Mesendoderm (in vitro differentiated cells): Measurements from ENCODE around the gene PLPP6.

Experiments
- DNase-seq: peaks from one replicate; pipeline ENCODE4 v3.0.0; 2013
- H2AK5ac ChIP-seq: 2 replicates; pipeline ENCODE4 v1.6.1; 2013; ENCODE audit warnings: low read length, inconsistent platforms
- H2BK120ac ChIP-seq: 2 replicates; pipeline ENCODE4 v1.6.1; 2013; ENCODE audit warnings: low read depth, mild to moderate bottlenecking, low read length, moderate library complexity, mixed read lengths
- H2BK15ac ChIP-seq: replicated peaks from 2 replicates; pipeline ENCODE4 v1.6.1; 2013; ENCODE audit warnings: low read depth, mild to moderate bottlenecking, moderate library complexity
- H2BK5ac ChIP-seq: 2 replicates; pipeline ENCODE4 v1.6.1; 2013; ENCODE audit warnings: low read length, inconsistent platforms
- H3K18ac ChIP-seq: 2 replicates; pipeline ENCODE4 v1.6.1; 2013; ENCODE audit warnings: mild to moderate bottlenecking, low read length, mixed read lengths
- H3K23ac ChIP-seq: one replicate; pipeline ENCODE4 v1.6.1; 2013; ENCODE audit warnings: low read length
- H3K27ac ChIP-seq: 2 replicates; pipeline ENCODE4 v1.5.1; 2013; ENCODE audit warnings: low read depth, mild to moderate bottlenecking, inconsistent platforms, low read length, moderate library complexity
- H3K27me3 ChIP-seq: 2 replicates; pipeline ENCODE4 v1.6.1; 2013; ENCODE audit warnings: low read length, control low read depth, mild to moderate bottlenecking, inconsistent platforms; ENCODE audit not compliant: insufficient read depth, poor library complexity
- H3K36me3 ChIP-seq: 2 replicates; pipeline ENCODE4 v1.6.1; 2013; ENCODE audit warnings: low read length, inconsistent platforms; ENCODE audit not compliant: control insufficient read depth, insufficient read depth
- H3K4ac ChIP-seq: one replicate; pipeline ENCODE4 v1.6.1; 2013; ENCODE audit warnings: low read depth, mild to moderate bottlenecking, low read length, moderate library complexity
- H3K4me1 ChIP-seq: 2 replicates; pipeline ENCODE4 v1.6.1; 2013; ENCODE audit warnings: low read depth, low read length, inconsistent platforms; ENCODE audit not compliant: control insufficient read depth
- H3K4me2 ChIP-seq: 2 replicates; pipeline ENCODE4 v1.6.1; 2013; ENCODE audit warnings: low read length
- H3K4me3 ChIP-seq: 2 replicates; pipeline ENCODE4 v1.5.1; 2013; ENCODE audit warnings: mild to moderate bottlenecking, low read length
- H3K56ac ChIP-seq: one replicate; pipeline ENCODE4 v1.6.1; 2013; ENCODE audit warnings: low read length
- H3K79me1 ChIP-seq: 2 replicates; pipeline ENCODE4 v1.6.1; 2013; ENCODE audit warnings: low read length, inconsistent platforms
- H3K79me2 ChIP-seq: 2 replicates; pipeline ENCODE4 v1.6.1; 2013; ENCODE audit warnings: mild to moderate bottlenecking, low read length; ENCODE audit not compliant: control insufficient read depth, insufficient read depth
- H3K9ac ChIP-seq: 2 replicates; pipeline ENCODE4 v1.6.1; 2013; ENCODE audit warnings: low read length, inconsistent platforms
- H4K5ac ChIP-seq: one replicate; pipeline ENCODE4 v1.6.1; 2013; ENCODE audit warnings: low read length
- H4K8ac ChIP-seq: one replicate; pipeline ENCODE4 v1.6.1; 2013; ENCODE audit warnings: low read depth, mild to moderate bottlenecking, control low read depth, low read length, moderate library complexity
- WGBS: extraction: QIAGEN DNeasy Blood & Tissue Kit; methylation state at CpG from one replicate; pipeline ENCODE4 v1.1.7; 2013; ENCODE audit warnings: low lambda C conversion rate, missing lambda C conversion rate; ENCODE audit not compliant: insufficient coverage; ENCODE audit errors: extremely low coverage; 5-methylcytosine and 5-hydroxymethylcytosine counted together

The PLPP6 gene

DNA sequence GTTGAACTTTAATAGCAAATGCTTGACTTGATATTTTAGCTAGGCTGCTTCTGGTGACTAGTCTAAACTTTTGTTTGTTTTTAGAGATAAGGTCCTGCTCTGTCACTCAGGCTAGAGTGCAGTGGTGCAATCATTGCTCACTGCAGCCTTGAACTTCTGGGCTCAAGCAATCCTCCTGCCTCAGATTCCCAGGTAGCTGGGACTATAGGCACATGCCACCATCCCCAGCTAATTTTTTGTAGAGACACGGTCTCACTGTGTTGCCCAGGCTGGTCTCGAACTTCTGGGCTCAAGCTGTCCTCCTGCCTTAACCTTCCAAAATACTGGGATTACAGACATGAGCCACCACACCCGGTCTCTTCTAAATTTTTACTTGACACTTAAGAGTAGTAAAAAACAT, 38.0 kb downstream of the PLPP6 start:
- H3K79me2 ChIP-seq: no peaks in the 10 kb centered on the region
- H3K56ac ChIP-seq: no peak overlapping the region
- H2BK5ac ChIP-seq: no peak overlapping the region
- no peak overlapping the region for H3K23ac ChIP-seq
- H3K4me1 ChIP-seq: no peaks in the 10 kb centered on the region
- H3K18ac ChIP-seq: no peak overlapping the region
- no peak for DNase-seq
- H3K27ac ChIP-seq: no peak overlapping the region
- H4K8ac ChIP-seq: no peak overlapping the region
- H3K4me3 ChIP-seq: no peak overlapping the region
- H4K5ac ChIP-seq: no peak overlapping the region
- H3K4ac ChIP-seq: no peak overlapping the region
- H3K9ac ChIP-seq: no peak overlapping the region
- H2AK5ac ChIP-seq: no peak overlapping the region
- no peaks in the 10 kb centered on the region for H3K36me3 ChIP-seq
- H2BK120ac ChIP-seq: no peak overlapping the region
- H2BK15ac ChIP-seq: no peak overlapping the region
- no CpG with 5 or more reads among the region's 3 CpGs for WGBS
- H3K79me1 ChIP-seq: peaks cover 2% of the 10 kb centered on the region
- no peak overlapping the region for H3K4me2 ChIP-seq
- no peaks in the 10 kb centered on the region for H3K27me3 ChIP-seq

DNA sequence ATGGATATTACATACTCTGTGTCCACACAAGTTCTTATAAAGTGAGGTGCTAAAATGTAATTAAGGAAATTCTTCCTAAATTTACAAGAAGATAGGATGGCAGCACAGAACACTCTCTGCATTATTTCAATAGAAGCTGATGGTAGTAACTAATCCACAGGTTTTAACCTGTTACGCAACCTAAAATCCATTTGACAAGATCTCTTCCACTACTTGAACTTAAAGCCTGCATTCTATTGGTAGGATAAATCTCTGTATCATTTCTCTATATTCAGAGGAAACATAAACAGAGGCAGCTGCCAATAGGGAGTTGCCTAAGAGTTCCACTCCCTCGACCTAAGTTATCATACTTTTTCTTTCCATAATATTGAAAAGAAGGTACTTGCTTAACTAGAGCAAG, 38.8 kb downstream of the PLPP6 start:
- Histone ChIP-seq H3K4ac (no peak overlapping the region), H2BK5ac (no peak overlapping the region), H4K8ac (no peak overlapping the region), H3K36me3 (no peaks in the 10 kb centered on the region), H3K79me2 (no peaks in the 10 kb centered on the region), H3K4me1 (no peaks in the 10 kb centered on the region), H3K56ac (no peak overlapping the region), H3K9ac (no peak overlapping the region), H3K4me2 (no peak overlapping the region), H2AK5ac (no peak overlapping the region), H3K23ac (no peak overlapping the region), H2BK120ac (no peak overlapping the region), H3K18ac (no peak overlapping the region), H4K5ac (no peak overlapping the region), H3K79me1 (no peaks in the 10 kb centered on the region), H3K27me3 (no peaks in the 10 kb centered on the region), H3K4me3 (no peak overlapping the region), H2BK15ac (no peak overlapping the region), H3K27ac (no peak overlapping the region)
- no peak for DNase-seq
- WGBS: no CpG with 5 or more reads among the region's 2 CpGs

DNA sequence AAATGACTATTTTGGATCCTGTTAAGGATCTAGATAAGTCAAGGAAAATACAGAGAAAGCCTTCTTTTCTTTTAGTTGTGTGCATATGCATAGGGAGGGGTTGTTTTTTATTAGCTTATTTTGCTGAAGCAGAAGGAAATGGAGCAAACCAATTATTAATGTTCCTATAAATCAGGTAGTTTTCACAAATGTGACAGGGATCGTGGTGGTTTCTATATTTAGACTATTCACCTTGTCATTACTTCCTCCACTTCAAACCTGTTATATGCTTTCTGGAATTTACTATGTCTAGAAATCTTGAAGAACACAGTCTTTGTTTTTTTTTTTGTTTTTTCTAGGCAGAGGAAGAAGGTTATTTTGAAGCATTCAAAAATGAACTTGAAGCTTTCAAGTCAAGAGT, 39.4 kb downstream of the PLPP6 start:
- H3K79me1 ChIP-seq: no peaks in the 10 kb centered on the region
- H4K8ac ChIP-seq: no peak overlapping the region
- no peak overlapping the region for H3K4me2 ChIP-seq
- no peak overlapping the region for H3K4ac ChIP-seq
- no peak overlapping the region for H3K9ac ChIP-seq
- H4K5ac ChIP-seq: no peak overlapping the region
- no peaks in the 10 kb centered on the region for H3K4me1 ChIP-seq
- no peaks in the 10 kb centered on the region for H3K36me3 ChIP-seq
- H3K27ac ChIP-seq: no peak overlapping the region
- H2AK5ac ChIP-seq: no peak overlapping the region
- H3K56ac ChIP-seq: no peak overlapping the region
- no peaks in the 10 kb centered on the region for H3K79me2 ChIP-seq
- H3K18ac ChIP-seq: no peak overlapping the region
- no peaks in the 10 kb centered on the region for H3K27me3 ChIP-seq
- no peak overlapping the region for H3K23ac ChIP-seq
- WGBS: no CpG with 5 or more reads among the region's 1 CpG
- H2BK120ac ChIP-seq: no peak overlapping the region
- no peak overlapping the region for H2BK5ac ChIP-seq
- DNase-seq: no peak
- H2BK15ac ChIP-seq: no peak overlapping the region
- no peak overlapping the region for H3K4me3 ChIP-seq

DNA sequence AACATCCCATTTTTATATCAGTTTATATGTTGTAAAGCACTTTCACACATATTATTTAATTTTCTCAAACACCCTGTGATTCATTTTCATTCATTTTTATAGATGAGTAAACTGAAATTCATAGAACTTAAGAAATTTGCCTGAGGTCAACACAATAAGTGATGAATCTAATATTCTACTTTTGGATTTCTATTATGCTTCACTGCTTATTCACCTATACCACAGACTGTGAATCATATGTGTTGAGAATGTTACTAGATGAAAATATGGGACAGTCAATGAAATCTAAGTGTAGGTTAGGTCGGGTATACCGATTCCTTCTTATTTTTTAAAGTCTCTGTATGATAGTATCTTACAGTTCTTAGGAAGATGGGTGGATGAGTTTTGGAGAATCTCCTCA, 42.0 kb downstream of the PLPP6 start:
- Histone ChIP-seq H4K8ac (no peak overlapping the region), H3K23ac (no peak overlapping the region), H4K5ac (no peak overlapping the region), H2BK15ac (no peak overlapping the region), H3K4me1 (no peaks in the 10 kb centered on the region), H3K27ac (no peak overlapping the region), H3K4ac (no peak overlapping the region), H3K79me1 (no peaks in the 10 kb centered on the region), H3K4me2 (no peak overlapping the region), H3K4me3 (no peak overlapping the region), H2BK5ac (no peak overlapping the region), H3K56ac (no peak overlapping the region), H3K9ac (no peak overlapping the region), H3K79me2 (no peaks in the 10 kb centered on the region), H3K18ac (no peak overlapping the region), H3K27me3 (no peaks in the 10 kb centered on the region), H2BK120ac (no peak overlapping the region), H2AK5ac (no peak overlapping the region), H3K36me3 (no peaks in the 10 kb centered on the region)
- no CpG with 5 or more reads among the region's 2 CpGs for WGBS
- no peak for DNase-seq

DNA sequence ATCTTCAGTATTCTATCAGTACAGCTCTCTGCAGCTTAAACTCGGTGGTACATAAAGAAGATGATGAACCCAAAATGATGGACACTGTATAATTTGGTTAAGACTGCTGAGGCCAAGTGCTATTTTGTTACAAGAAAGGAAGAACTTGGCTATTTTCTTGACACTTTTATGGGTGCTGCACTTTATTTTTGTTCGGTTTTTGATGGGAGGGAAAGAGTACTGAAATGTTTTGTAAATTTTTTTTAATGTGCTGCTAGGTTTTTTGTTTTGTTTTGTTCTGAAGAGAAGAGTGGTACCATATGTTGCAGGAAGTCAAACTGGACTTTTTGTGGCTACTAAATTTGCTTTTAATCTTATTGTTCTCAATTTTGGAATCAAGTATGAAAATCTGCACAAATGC, 43.9 kb downstream of the PLPP6 start:
- Histone ChIP-seq H4K5ac (no peak overlapping the region), H2AK5ac (no peak overlapping the region), H3K79me2 (no peaks in the 10 kb centered on the region), H3K4me2 (no peak overlapping the region), H2BK120ac (no peak overlapping the region), H3K23ac (no peak overlapping the region), H3K27ac (no peak overlapping the region), H3K4me1 (no peaks in the 10 kb centered on the region), H3K36me3 (no peaks in the 10 kb centered on the region), H3K4ac (no peak overlapping the region), H3K18ac (no peak overlapping the region), H2BK5ac (no peak overlapping the region), H4K8ac (no peak overlapping the region), H3K27me3 (no peaks in the 10 kb centered on the region), H3K4me3 (no peak overlapping the region), H3K56ac (no peak overlapping the region), H3K9ac (no peak overlapping the region), H3K79me1 (no peaks in the 10 kb centered on the region), H2BK15ac (no peak overlapping the region)
- DNase-seq: no peak
- WGBS: 100% methylated on average over 1 of the region's 2 CpGs

DNA sequence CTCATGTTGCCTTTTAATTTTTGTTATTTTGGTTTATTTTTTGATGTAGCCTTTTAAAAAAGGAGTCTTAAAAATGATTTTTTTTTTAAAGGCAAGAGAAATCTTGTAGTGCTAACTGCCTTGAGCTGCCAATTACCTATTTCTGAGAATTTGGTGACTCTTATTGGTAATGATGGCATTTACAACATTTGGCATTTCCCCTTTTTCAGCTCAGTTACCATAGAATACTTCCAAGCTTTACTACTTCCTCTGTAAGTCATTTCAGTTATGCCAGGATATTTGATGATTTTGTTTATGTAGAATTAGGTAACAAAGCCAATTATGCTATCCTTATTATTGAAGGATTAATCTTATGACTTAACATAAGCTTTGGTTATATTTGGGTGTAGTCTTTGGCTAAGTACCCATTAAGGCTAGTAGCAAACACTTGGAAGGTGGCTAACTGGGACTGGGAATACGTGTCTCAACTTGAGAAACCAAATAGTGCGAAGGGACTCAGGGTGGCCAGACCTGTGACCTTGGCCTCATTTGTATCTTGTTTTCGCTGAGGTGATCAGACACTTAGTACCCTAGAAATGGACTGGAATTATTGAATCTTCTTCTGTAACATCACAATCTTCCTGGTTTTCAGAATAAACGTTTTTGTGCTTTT, 45.0 kb downstream of the PLPP6 start:
- Histone ChIP-seq H4K5ac (no peak overlapping the region), H3K4ac (no peak overlapping the region), H2BK15ac (no peak overlapping the region), H4K8ac (no peak overlapping the region), H3K36me3 (no peaks in the 10 kb centered on the region), H3K4me1 (no peaks in the 10 kb centered on the region), H3K79me1 (no peaks in the 10 kb centered on the region), H2BK5ac (no peak overlapping the region), H3K18ac (no peak overlapping the region), H3K4me2 (no peak overlapping the region), H3K56ac (no peak overlapping the region), H2AK5ac (no peak overlapping the region), H3K79me2 (no peaks in the 10 kb centered on the region), H3K27me3 (no peaks in the 10 kb centered on the region), H3K9ac (no peak overlapping the region), H3K4me3 (no peak overlapping the region), H3K23ac (no peak overlapping the region), H2BK120ac (no peak overlapping the region), H3K27ac (no peak overlapping the region)
- DNase-seq: no peak
- WGBS: no CpG with 5 or more reads among the region's 4 CpGs
